Peyer's patch (tissue), 4 donors: ENCODE measurements around the gene MPZ. TPM values are rescaled to one million over a fixed set of nuclear protein-coding genes. Genes with fewer than 3 reads are reported as not detected.
"Not testable (repeated sequence)": the region's sequence is repeated elsewhere in the genome, so short reads cannot be mapped to it uniquely, and the experiment has no call there.

ENCODE experiments used
- DNase-seq, 3 donors: peaks; one replicate each; pipeline ENCODE4 v3.0.0-alpha.2; 2017 to 2019
- H3K27ac ChIP-seq, 4 donors: fragments of 200-600 bp; sonication (generic); one replicate each; pipeline ENCODE4 v1.5.1; 2016 to 2019
- H3K27me3 ChIP-seq, 2 donors: fragments of 200-600 bp; sonication (generic); one replicate each; pipeline ENCODE4 v1.5.1; 2019
- H3K36me3 ChIP-seq, 3 donors: fragments of 200-600 bp; sonication (generic); one replicate each; pipeline ENCODE4 v1.5.1; 2016 to 2019
- H3K4me1 ChIP-seq, 4 donors: fragments of 200-600 bp; sonication (generic); one replicate each; pipeline ENCODE4 v1.5.1; 2016 to 2019
- H3K4me3 ChIP-seq, 4 donors: fragments of 200-600 bp; sonication (generic); 1 replicate in 3 of 4; 2 replicates in 1 of 4; pipeline ENCODE4 v1.5.1; 2016 to 2019; ENCODE audit warnings: mild to moderate bottlenecking in 1 of 4
- H3K9me3 ChIP-seq, 4 donors: fragments of 200-600 bp; sonication (generic); one replicate each; pipeline ENCODE4 v1.5.1; 2016 to 2019; ENCODE audit warnings: mild to moderate bottlenecking in 1 of 4
- POLR2A ChIP-seq, 2 donors: fragments of 450-650 bp; IDR thresholded peaks; one replicate each; pipeline ENCODE4 v1.5.1; 2017; ENCODE audit warnings: antibody characterized with exemption in 2 of 2, mild to moderate bottlenecking in 2 of 2, moderate library complexity in 2 of 2
- total RNA-seq, 4 donors: library from RNA; depleted of rRNA; stranded (reverse); fragments of >200 nt; gene quantifications; one replicate each; pipeline ENCODE4 v1.1.0, GENCODE V29; 2016
- TF ChIP-seq, protein P1 (sequence below), 6 experiments: fragments of 450-650 bp in 4 of 6; fragments of 200-600 bp in 2 of 6; sonication (generic) in 1 of 6; IDR thresholded peaks; one replicate each; pipeline ENCODE4 v1.5.1; 2017 to 2019; ENCODE audit warnings: antibody characterized with exemption in 6 of 6, mild to moderate bottlenecking in 3 of 6, moderate library complexity in 1 of 6

MPZ gene
- total RNA-seq, 4 donors from 2014 or later, result 1.5 to 3.3 (median 2.3) TPM; not detected in 1

DNA sequence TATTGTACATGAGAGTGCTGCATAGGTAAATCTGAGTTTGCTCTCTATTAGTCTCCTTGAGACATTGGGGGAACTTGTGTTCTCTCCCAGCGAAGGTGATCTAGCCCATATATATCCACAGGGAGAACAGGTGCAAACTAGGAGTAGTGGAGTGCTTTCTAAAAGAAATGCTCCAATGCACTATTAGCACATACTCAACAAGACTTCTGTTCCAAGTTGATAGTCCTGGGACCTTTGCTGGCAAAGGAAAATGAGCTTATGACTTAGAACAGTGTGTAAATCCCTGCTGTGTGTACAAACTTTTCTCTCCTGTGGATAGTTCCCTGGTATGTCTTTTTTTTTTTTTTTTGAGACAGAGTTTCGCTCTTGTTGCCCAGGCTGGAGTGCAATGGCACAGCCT is 32.4 kb upstream of the MPZ start:
- Histone ChIP-seq H3K27ac (no peak overlapping the region), H3K9me3 (no peaks in the 10 kb centered on the region), H3K36me3 (peaks cover 0 to 65% (median 0%) of the 10 kb centered on the region in 3 donors), H3K4me3 (no peak overlapping the region), H3K4me1 (no peaks in the 10 kb centered on the region), H3K27me3 (no peaks in the 10 kb centered on the region)
- DNase-seq, result no peak
- TF ChIP-seq, protein P1, sequence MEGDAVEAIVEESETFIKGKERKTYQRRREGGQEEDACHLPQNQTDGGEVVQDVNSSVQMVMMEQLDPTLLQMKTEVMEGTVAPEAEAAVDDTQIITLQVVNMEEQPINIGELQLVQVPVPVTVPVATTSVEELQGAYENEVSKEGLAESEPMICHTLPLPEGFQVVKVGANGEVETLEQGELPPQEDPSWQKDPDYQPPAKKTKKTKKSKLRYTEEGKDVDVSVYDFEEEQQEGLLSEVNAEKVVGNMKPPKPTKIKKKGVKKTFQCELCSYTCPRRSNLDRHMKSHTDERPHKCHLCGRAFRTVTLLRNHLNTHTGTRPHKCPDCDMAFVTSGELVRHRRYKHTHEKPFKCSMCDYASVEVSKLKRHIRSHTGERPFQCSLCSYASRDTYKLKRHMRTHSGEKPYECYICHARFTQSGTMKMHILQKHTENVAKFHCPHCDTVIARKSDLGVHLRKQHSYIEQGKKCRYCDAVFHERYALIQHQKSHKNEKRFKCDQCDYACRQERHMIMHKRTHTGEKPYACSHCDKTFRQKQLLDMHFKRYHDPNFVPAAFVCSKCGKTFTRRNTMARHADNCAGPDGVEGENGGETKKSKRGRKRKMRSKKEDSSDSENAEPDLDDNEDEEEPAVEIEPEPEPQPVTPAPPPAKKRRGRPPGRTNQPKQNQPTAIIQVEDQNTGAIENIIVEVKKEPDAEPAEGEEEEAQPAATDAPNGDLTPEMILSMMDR (IDR thresholded peaks at IDR 0.05), result no peak
- TF ChIP-seq POLR2A (IDR thresholded peaks at IDR 0.05), result no peak

GRCh38 chr1:161335796-161336195 is 26.0 kb upstream of the MPZ start:
- H3K4me1 ChIP-seq, result no peaks in the 10 kb centered on the region
- no peaks in the 10 kb centered on the region for H3K9me3 ChIP-seq
- peaks cover 0 to 86% (median 0%) of the 10 kb centered on the region in 3 donors for H3K36me3 ChIP-seq
- H3K27ac ChIP-seq, result no peak overlapping the region
- H3K4me3 ChIP-seq, result no peak overlapping the region
- no peak for DNase-seq
- TF ChIP-seq, protein P1 (IDR thresholded peaks at IDR 0.05), result no peak
- no peaks in the 10 kb centered on the region for H3K27me3 ChIP-seq

DNA sequence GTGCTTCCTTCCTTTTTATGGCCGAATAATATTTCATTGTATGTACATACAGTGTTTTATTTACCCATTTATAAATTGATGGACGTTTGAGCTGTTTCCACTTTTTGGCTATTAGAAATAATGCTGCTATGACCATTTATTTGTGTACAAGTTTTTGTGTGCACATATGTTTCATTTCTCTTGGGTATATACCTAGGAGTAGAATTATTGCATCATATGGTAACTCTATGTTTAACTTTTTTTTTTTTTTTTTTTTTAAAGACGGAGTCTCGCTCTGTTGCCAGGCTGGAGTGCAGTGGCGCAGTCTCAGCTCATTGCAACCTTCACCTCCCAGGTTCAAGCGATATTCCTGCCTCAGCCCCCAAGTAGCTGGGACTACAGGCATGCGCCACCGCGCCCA is 23.4 kb upstream of the MPZ start:
- Histone ChIP-seq H3K36me3 (peaks cover 0 to 95% (median 0%) of the 10 kb centered on the region in 3 donors), H3K9me3 (no peaks in the 10 kb centered on the region), H3K27me3 (no peaks in the 10 kb centered on the region), H3K4me1 (no peaks in the 10 kb centered on the region), H3K27ac (no peak overlapping the region), H3K4me3 (no peak overlapping the region)
- TF ChIP-seq, protein P1 (IDR thresholded peaks at IDR 0.05), result no peak
- no peak for TF ChIP-seq POLR2A (IDR thresholded peaks at IDR 0.05)
- DNase-seq, result no peak

DNA sequence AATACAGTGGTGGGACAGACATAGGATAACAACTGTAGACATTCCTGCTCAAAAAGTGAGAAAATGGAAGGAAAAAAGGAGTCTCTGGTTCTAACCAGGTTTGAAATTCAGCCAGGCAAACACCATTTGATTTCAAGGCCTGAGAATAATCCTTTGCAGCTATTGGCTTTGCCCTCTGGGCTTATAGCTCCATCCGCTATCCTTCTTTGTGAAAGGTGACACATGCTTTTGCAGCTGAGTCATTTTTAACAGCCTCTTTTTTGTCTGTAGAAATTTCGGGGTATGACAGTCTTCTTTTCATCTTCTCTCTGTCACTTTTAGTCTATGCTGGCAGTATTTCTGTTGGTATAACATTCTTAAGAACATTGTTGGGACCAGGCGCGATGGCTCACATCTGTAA is 20.6 kb upstream of the MPZ start:
- Histone ChIP-seq H3K27me3 (no peaks in the 10 kb centered on the region), H3K27ac (no peak overlapping the region), H3K4me1 (no peaks in the 10 kb centered on the region), H3K36me3 (peaks cover 0 to 93% (median 0%) of the 10 kb centered on the region in 3 donors), H3K4me3 (no peak overlapping the region), H3K9me3 (no peaks in the 10 kb centered on the region)
- no peak for TF ChIP-seq POLR2A (IDR thresholded peaks at IDR 0.05)
- TF ChIP-seq, protein P1 (IDR thresholded peaks at IDR 0.05), result no peak
- DNase-seq, result no peak

DNA sequence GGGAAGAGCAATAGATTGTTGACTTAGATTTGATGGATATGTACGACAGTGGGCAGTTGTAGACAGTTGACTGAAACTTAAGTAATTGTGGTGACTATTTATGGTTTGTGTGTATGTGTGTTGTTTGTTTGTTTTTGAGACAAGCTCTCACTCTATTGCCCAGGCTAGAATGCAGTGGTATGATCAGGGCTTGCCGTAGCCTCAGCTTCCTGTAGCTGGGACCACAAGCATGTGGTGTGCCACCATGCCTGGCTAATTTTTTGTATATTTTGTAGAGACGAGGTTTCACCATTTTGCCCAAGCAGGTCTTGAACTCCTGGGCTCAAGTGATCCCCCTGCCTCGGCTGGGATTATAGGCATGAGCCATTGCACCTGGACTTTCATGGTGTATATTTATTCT is 14.3 kb upstream of the MPZ start:
- H3K27ac ChIP-seq, result no peak overlapping the region
- H3K36me3 ChIP-seq, result peaks cover 0 to 51% (median 0%) of the 10 kb centered on the region in 3 donors
- TF ChIP-seq, protein P1 (IDR thresholded peaks at IDR 0.05), result no peak
- no peak overlapping the region for H3K4me3 ChIP-seq
- H3K9me3 ChIP-seq, result no peaks in the 10 kb centered on the region
- no peaks in the 10 kb centered on the region for H3K4me1 ChIP-seq
- H3K27me3 ChIP-seq, result no peaks in the 10 kb centered on the region
- DNase-seq, result no peak

DNA sequence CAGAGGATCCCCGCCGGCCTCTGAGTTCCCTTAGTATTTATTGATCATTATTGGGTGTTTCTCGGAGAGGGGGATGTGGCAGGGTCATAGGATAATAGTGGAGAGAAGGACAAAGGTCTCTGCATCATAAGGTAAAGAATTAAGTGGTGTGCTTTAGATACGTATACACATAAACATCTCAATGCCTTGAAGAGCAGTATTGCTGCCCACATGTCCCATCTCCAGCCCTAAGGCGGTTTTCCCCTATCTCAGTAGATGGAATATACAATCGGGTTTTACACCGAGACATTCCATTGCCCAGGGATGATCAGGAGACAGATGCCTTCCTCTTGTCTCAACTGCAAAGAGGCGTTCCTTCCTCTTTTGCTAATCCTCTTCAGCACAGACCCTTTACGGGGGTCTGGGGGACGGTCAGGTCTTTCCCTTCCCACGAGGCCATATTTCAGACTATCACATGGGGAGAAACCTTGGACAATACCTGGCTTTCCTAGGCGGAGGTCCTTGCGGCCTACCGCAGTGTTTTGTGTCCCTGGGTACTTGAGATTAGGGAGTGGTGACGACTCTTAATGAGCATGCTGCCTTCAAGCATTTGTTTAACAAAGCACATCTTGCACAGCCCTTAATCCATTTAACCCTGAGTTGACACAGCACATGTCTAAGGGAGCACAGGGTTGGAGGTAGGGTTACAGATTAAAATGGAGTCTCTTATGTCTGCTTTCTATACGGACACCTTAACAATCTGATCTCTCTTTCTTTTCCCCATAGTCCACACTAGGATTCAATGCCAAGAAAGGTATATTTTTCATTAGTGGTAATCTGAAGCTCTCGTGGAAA is 6.3 kb upstream of the MPZ start:
- not testable (repeated sequence) for H3K27ac ChIP-seq, H3K36me3 ChIP-seq, H3K4me3 ChIP-seq, H3K27me3 ChIP-seq, H3K9me3 ChIP-seq, DNase-seq
- peaks cover 0 to 18% (median 4%) of the 10 kb centered on the region in 4 donors for H3K4me1 ChIP-seq
